DOHH2 (cell line): Measurements from ENCODE around the gene UGT3A1.

Experiments
- H3F3A ChIP-seq: fragments of 200-600 bp; sonication (generic), shearing (Covaris generic); 2 replicates; pipeline ENCODE4 v1.6.0; 2016; ENCODE audit warnings: antibody characterized with exemption, mild to moderate bottlenecking; ENCODE audit not compliant: control insufficient read depth, insufficient read depth
- H3K27ac ChIP-seq: fragments of 200-600 bp; sonication (generic); 2 replicates; pipeline ENCODE4 v1.5.1; 2014; ENCODE audit warnings: low read depth, mild to moderate bottlenecking, low read length, moderate library complexity
- H3K27me3 ChIP-seq: fragments of 200-600 bp; sonication (generic); 2 replicates; pipeline ENCODE4 v1.6.1; 2014; ENCODE audit warnings: mild to moderate bottlenecking, low read length, mixed read lengths; ENCODE audit not compliant: control insufficient read depth
- H3K36me3 ChIP-seq: fragments of 200-600 bp; sonication (generic); 2 replicates; pipeline ENCODE4 v1.6.1; 2014; ENCODE audit warnings: mild to moderate bottlenecking, low read length, moderate library complexity, mixed read lengths; ENCODE audit not compliant: control insufficient read depth
- H3K4me1 ChIP-seq: fragments of 200-600 bp; sonication (generic); 2 replicates; pipeline ENCODE4 v1.6.1; 2014; ENCODE audit warnings: mild to moderate bottlenecking, low read length, mixed read lengths; ENCODE audit not compliant: control insufficient read depth
- H3K4me2 ChIP-seq: fragments of 200-600 bp; sonication (generic); 2 replicates; pipeline ENCODE4 v1.6.0; 2014; ENCODE audit warnings: mild to moderate bottlenecking, low read length, moderate library complexity
- H3K4me3 ChIP-seq: fragments of 200-600 bp; sonication (generic); 2 replicates; pipeline ENCODE4 v1.5.1; 2014; ENCODE audit warnings: mild to moderate bottlenecking, low read length, mixed read lengths
- H3K79me2 ChIP-seq: fragments of 200-600 bp; sonication (generic); 2 replicates; pipeline ENCODE4 v1.6.1; 2014; ENCODE audit warnings: mild to moderate bottlenecking, low read length, mixed read lengths; ENCODE audit not compliant: control insufficient read depth
- H3K9me2 ChIP-seq: fragments of 200-600 bp; sonication (generic); replicated peaks from 2 replicates; pipeline ENCODE4 v1.6.1; 2014; ENCODE audit warnings: mild to moderate bottlenecking, low read length, mixed read lengths; ENCODE audit not compliant: control insufficient read depth
- H3K9me3 ChIP-seq: fragments of 200-600 bp; sonication (generic); 2 replicates; pipeline ENCODE4 v1.6.1; 2014; ENCODE audit warnings: antibody characterized with exemption, low read length, mixed read lengths; ENCODE audit not compliant: control insufficient read depth, insufficient read depth
- H4K20me1 ChIP-seq: fragments of 200-600 bp; sonication (generic); 2 replicates; pipeline ENCODE4 v1.6.0; 2014; ENCODE audit warnings: low read depth, mild to moderate bottlenecking, antibody characterized with exemption, low read length, moderate library complexity; ENCODE audit not compliant: control insufficient read depth, insufficient read depth
- EZH2phosphoT487 ChIP-seq: fragments of 200-600 bp; sonication (generic); IDR thresholded peaks from 2 replicates; pipeline ENCODE4 v1.6.1; 2017; ENCODE audit warnings: borderline replicate concordance, mild to moderate bottlenecking, antibody characterized with exemption, low read length, moderate library complexity, mixed read lengths
- TF ChIP-seq, protein P1 (sequence below): fragments of 200-600 bp; sonication (generic); IDR thresholded peaks from one replicate; pipeline ENCODE4 v1.5.1; 2014; ENCODE audit warnings: antibody characterized with exemption, mild to moderate bottlenecking, low read depth, low read length; ENCODE audit not compliant: poor library complexity, severe bottlenecking

The UGT3A1 gene

DNA sequence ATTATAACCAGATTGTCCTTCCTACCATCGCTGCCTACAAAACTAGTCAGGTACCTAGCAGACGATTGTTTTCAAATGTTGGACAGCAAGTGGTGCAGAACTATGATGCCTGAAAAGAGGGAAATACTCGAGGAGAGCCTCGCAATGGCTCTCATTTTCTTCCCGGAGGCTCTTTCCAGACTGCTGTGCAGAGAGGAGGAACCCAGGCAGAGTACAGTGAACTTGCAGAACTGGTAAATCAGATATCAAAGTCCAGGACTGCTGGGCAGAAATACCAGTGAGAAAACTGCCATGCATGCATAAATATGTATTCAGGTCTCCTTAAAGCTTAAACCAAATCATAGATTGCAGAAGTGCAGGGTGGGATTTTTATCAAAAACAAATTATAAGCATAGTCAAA, 26.4 kb upstream of the UGT3A1 start:
- H3K4me1 ChIP-seq: no peaks in the 10 kb centered on the region
- no peaks in the 10 kb centered on the region for H4K20me1 ChIP-seq
- TF ChIP-seq, protein P1, sequence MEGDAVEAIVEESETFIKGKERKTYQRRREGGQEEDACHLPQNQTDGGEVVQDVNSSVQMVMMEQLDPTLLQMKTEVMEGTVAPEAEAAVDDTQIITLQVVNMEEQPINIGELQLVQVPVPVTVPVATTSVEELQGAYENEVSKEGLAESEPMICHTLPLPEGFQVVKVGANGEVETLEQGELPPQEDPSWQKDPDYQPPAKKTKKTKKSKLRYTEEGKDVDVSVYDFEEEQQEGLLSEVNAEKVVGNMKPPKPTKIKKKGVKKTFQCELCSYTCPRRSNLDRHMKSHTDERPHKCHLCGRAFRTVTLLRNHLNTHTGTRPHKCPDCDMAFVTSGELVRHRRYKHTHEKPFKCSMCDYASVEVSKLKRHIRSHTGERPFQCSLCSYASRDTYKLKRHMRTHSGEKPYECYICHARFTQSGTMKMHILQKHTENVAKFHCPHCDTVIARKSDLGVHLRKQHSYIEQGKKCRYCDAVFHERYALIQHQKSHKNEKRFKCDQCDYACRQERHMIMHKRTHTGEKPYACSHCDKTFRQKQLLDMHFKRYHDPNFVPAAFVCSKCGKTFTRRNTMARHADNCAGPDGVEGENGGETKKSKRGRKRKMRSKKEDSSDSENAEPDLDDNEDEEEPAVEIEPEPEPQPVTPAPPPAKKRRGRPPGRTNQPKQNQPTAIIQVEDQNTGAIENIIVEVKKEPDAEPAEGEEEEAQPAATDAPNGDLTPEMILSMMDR: no peak
- TF ChIP-seq EZH2phosphoT487: no peak
- H3K4me2 ChIP-seq: no peak overlapping the region
- no peaks in the 10 kb centered on the region for H3K9me2 ChIP-seq
- H3K27me3 ChIP-seq: no peaks in the 10 kb centered on the region
- H3K27ac ChIP-seq: no peak overlapping the region
- H3K36me3 ChIP-seq: no peaks in the 10 kb centered on the region
- H3K79me2 ChIP-seq: no peaks in the 10 kb centered on the region
- H3F3A ChIP-seq: no peaks in the 10 kb centered on the region
- no peak overlapping the region for H3K4me3 ChIP-seq
- peaks cover 17% of the 10 kb centered on the region for H3K9me3 ChIP-seq

DNA sequence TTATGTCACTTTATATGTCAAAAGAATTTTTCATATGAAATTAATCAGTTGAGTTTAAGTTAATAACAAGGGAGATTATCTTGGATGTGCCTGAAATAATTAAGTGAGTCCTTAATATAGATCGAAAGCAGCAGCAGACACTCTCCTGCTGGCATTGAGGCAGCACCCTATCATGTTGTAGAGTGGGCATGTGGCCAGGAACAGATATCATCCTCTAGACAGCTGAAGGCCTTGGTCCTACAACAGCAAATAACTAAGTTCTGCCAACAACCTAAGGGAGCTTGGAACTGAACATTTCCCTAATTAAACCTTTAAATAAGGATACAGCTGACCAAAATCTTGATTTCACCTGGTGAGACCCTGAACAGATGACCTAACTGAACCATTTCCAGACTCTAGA, 25.8 kb upstream of the UGT3A1 start:
- Histone ChIP-seq H3K36me3 (no peaks in the 10 kb centered on the region), H3K9me3 (peaks cover 21% of the 10 kb centered on the region), H3K4me2 (no peak overlapping the region), H3K27ac (no peak overlapping the region), H3K27me3 (no peaks in the 10 kb centered on the region), H3K9me2 (no peaks in the 10 kb centered on the region), H3K4me3 (no peak overlapping the region), H3K79me2 (no peaks in the 10 kb centered on the region), H3F3A (no peaks in the 10 kb centered on the region), H4K20me1 (no peaks in the 10 kb centered on the region), H3K4me1 (no peaks in the 10 kb centered on the region)
- TF ChIP-seq, protein P1: no peak
- TF ChIP-seq EZH2phosphoT487: no peak

DNA sequence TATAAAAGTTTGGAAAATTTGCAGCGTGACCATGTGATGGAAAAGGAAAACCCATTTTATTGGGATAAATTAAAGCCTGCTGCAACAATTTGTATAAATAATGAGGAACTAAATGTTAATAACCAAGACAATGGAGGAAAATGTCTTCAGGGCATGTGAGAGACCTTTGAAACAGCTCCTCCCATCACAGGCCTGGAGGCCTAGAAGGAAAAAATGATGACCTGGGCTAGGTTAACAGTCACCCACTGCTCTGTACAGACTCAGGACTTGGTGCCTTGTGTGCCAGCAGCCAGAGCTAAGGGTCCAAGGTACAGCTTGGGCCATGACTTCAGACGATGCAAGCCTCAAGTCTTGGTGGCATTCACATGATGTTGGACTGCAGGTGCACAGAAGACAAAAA, 22.0 kb upstream of the UGT3A1 start:
- peaks cover 33% of the 10 kb centered on the region for H3K9me3 ChIP-seq
- H3K9me2 ChIP-seq: no peaks in the 10 kb centered on the region
- no peak overlapping the region for H3K27ac ChIP-seq
- H4K20me1 ChIP-seq: no peaks in the 10 kb centered on the region
- H3K27me3 ChIP-seq: no peaks in the 10 kb centered on the region
- H3K4me2 ChIP-seq: no peak overlapping the region
- no peaks in the 10 kb centered on the region for H3K79me2 ChIP-seq
- TF ChIP-seq, protein P1: no peak
- TF ChIP-seq EZH2phosphoT487: no peak
- no peaks in the 10 kb centered on the region for H3K36me3 ChIP-seq
- no peaks in the 10 kb centered on the region for H3K4me1 ChIP-seq
- H3F3A ChIP-seq: no peaks in the 10 kb centered on the region
- H3K4me3 ChIP-seq: no peak overlapping the region

DNA sequence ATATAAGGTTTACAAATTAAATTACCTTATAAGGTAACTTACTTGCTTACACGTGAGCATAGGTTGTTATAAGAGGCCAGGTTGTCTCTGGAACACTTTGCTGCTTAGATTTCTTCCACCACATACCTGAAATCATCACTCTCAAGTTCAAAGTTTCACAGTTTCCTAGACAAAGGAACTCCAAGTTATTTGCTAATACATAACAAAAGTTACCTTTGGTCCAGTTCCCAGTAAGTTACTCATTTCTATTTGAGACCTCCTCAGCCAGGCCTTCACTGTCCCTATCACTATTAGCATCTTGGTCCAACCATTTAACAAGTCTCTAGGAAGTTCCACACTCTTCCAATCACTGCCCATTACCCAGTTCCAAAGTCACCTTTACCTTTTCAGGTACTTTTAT, 18.5 kb upstream of the UGT3A1 start:
- Histone ChIP-seq H3F3A (no peaks in the 10 kb centered on the region), H3K36me3 (no peaks in the 10 kb centered on the region), H3K79me2 (no peaks in the 10 kb centered on the region), H3K4me3 (no peak overlapping the region), H3K27ac (no peak overlapping the region), H3K4me1 (no peaks in the 10 kb centered on the region), H4K20me1 (no peaks in the 10 kb centered on the region), H3K9me2 (no peaks in the 10 kb centered on the region), H3K27me3 (no peaks in the 10 kb centered on the region), H3K9me3 (peaks cover 26% of the 10 kb centered on the region), H3K4me2 (no peak overlapping the region)
- TF ChIP-seq, protein P1: no peak
- no peak for TF ChIP-seq EZH2phosphoT487
